GM20000 (cell line): ENCODE measurements around the gene ADGRD1.

Experiments
- DNase-seq: peaks from one replicate; pipeline ENCODE4 v3.0.0; 2012; ENCODE audit warnings: low spot score
- CTCF ChIP-seq: IDR thresholded peaks from 2 replicates; pipeline ENCODE4 v1.5.1; 2012; ENCODE audit warnings: mild to moderate bottlenecking, control low read depth; ENCODE audit errors: extremely low read depth, missing control alignments

The ADGRD1 gene

GRCh38 chr12:130987151-130987931 is 33.6 kb downstream of the ADGRD1 start:
- no peak for TF ChIP-seq CTCF
- DNase-seq, result no peak

GRCh38 chr12:130988261-130988660 is 34.6 kb downstream of the ADGRD1 start:
- no peak for TF ChIP-seq CTCF
- DNase-seq, result no peak

DNA sequence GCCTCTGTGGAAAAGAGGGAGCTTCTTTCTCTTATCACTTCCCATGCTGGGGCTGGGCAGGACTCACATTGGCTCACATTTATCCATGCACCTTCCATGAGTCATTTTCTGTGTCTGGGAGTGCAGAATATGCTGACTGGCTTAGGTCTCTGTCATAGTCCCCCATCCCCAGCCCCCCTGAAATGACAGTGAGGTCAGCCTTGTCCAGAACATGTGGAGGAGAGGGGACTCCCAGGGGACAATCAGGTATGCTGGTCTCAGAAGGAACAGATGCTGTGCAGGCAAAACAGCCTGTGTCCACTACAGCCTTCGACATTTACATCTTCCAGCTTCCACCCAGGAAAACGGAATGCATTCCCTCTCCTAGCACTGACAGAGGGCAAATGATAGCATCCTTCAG is 35.0 kb downstream of the ADGRD1 start:
- TF ChIP-seq CTCF, result no peak
- DNase-seq, result no peak

DNA sequence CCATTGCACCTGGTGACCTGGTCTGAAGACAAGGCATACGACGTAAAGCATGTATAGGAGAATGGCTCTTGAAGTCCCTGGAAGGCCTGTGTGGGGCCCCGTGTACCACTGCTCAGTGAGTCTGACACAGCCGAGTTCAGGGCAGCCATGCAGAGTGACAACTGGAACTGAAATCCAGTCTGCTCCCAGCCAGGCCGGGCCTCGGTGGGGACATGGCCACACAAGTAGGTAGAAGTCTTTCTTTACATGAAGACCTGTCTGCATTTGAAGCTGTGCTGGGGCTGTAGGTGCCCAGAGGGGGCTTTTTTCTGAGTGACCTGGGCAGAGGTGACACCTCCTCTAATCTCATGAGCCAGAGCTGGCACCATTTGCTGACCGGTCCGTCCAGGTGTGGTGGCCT is 35.7 kb downstream of the ADGRD1 start:
- DNase-seq, result no peak
- TF ChIP-seq CTCF, result no peak

- no peak for TF ChIP-seq CTCF
- DNase-seq, result no peak
Observed at GRCh38 chr12:130990034-130990433, 36.3 kb downstream of the ADGRD1 start.

DNA sequence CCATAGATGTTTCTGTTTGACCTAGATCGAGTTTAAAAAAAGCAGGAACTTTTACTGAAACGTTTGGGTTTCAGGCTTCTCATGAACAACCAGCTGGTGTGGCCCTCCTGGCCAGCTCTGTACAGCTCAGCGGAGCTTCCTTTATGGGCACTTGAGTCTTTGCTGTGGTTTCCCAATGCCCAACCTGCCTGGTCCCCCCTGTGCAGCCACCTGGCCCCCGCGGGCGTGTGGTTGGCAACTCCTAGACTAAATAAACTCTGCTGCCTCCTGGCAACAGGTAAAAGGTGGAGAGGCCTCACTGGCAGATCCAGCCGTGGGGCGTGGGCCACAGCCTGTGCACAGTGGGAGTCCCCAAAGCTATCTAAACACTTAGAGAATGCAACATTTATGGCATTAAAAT is 38.7 kb downstream of the ADGRD1 start:
- no peak for DNase-seq
- TF ChIP-seq CTCF, result no peak

GRCh38 chr12:130992979-130993538 is 39.4 kb downstream of the ADGRD1 start:
- TF ChIP-seq CTCF, result no peak
- no peak for DNase-seq
